ENCODE data around the gene FAM200C. TPM values are rescaled to one million over a fixed set of nuclear protein-coding genes. Genes with fewer than 3 reads are reported as not detected.

FAM200C gene
- total RNA-seq, 2 donors from 2014 or later: 3.3 to 4.2 TPM

- no peaks in the 10 kb centered on the region for H3K4me1 ChIP-seq
- H3K9me3 ChIP-seq: no peaks in the 10 kb centered on the region
- H3K27ac ChIP-seq: no peak overlapping the region
- DNase-seq (ENCODE audit: low spot score): no peak
- no peaks in the 10 kb centered on the region for H3K36me3 ChIP-seq
- no peaks in the 10 kb centered on the region for H3K27me3 ChIP-seq
- no peak for TF ChIP-seq CTCF (IDR thresholded peaks at IDR 0.05)
- no peak overlapping the region for H3K4me3 ChIP-seq
These were observed 32.3 kb upstream of the FAM200C start for GRCh38 chr5:160432196-160432595.

- DNase-seq (ENCODE audit: low spot score): no peak
- Histone ChIP-seq H3K36me3 (no peaks in the 10 kb centered on the region), H3K4me1 (no peaks in the 10 kb centered on the region), H3K27ac (no peak overlapping the region), H3K4me3 (no peak overlapping the region), H3K9me3 (no peaks in the 10 kb centered on the region), H3K27me3 (no peaks in the 10 kb centered on the region)
- TF ChIP-seq CTCF (IDR thresholded peaks at IDR 0.05): no peak
These were observed 27.8 kb upstream of the FAM200C start for GRCh38 chr5:160427607-160428006.

GRCh38 chr5:160423099-160423498, 23.2 kb upstream of the FAM200C start:
- DNase-seq (ENCODE audit: low spot score): no peak
- H3K4me1 ChIP-seq: peaks cover 0 to 20% of the 10 kb centered on the region in 2 donors
- H3K27ac ChIP-seq: no peak overlapping the region
- H3K27me3 ChIP-seq: no peaks in the 10 kb centered on the region
- H3K36me3 ChIP-seq: no peaks in the 10 kb centered on the region
- H3K4me3 ChIP-seq: no peak overlapping the region
- H3K9me3 ChIP-seq: no peaks in the 10 kb centered on the region
- no peak for TF ChIP-seq CTCF (IDR thresholded peaks at IDR 0.05)

DNA sequence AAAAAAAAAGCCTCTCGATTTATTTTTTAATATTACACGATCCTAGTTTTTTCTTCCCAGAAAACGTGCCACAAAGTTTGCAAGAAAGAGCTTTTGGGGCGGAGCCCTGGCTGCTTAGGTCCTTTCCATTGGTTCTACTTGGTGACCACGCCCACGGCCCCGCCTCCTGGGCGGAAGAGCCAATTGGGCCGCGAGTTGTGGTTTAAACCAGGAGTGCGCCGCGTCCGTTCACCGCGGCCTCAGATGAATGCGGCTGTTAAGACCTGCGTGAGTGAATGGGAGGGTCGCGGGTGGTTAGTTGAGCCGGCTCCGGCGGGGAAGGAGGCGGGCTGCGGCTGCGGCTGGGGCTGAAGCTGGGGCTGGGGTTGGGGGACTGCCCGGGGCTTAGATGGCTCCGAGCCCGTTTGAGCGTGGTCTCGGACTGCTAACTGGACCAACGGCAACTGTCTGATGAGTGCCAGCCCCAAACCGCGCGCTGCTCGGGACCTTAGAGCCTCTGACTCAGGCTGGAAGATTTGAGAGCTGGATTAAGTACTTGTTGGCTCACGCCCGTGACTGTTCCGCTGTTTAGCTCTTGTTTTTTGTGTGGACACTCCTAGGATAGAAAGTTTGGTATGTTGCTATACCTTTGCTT, 21.9 kb upstream of the FAM200C start, which contains the start of gene PTTG1:
Gene PTTG1, plus strand, starts transcription at position 231 of the 634 bp plus-strand sequence. CDS start 458 bp downstream, outside the sequence.
- Histone ChIP-seq H3K4me1 (peaks cover 0 to 32% of the 10 kb centered on the region in 2 donors), H3K9me3 (no peaks in the 10 kb centered on the region), H3K27ac (peak within 1 kb of the TSS; percentile 50 to 79), H3K27me3 (no peaks in the 10 kb centered on the region), H3K36me3 (no peaks in the 10 kb centered on the region), H3K4me3 (peak within 1 kb of the TSS; percentile 56 to 73)
- TF ChIP-seq CTCF (IDR thresholded peaks at IDR 0.05): no peak
- DNase-seq (ENCODE audit: low spot score): peak; percentile 97

GRCh38 chr5:160420331-160420610, 20.4 kb upstream of the FAM200C start:
- Histone ChIP-seq H3K27me3 (no peaks in the 10 kb centered on the region), H3K9me3 (no peaks in the 10 kb centered on the region), H3K4me1 (peaks cover 0 to 32% of the 10 kb centered on the region in 2 donors), H3K4me3 (no peak overlapping the region), H3K27ac (no peak overlapping the region), H3K36me3 (no peaks in the 10 kb centered on the region)
- TF ChIP-seq CTCF (IDR thresholded peaks at IDR 0.05): no peak
- no peak for DNase-seq (ENCODE audit: low spot score)

Measured in right atrium auricular region (tissue), 2 donors.